T-helper 2 cell treated with Interferon-gamma antibody and Interleukin-4, amounts not matched to agents 5 μg/mL and 100 μg/mL, for 36 hours (primary cell): ENCODE data around the gene TYW1.
"Not testable (repeated sequence)": the region's sequence is repeated elsewhere in the genome, so short reads cannot be mapped to it uniquely, and the experiment has no call there.

ENCODE experiments used
- DNase-seq: peaks from one replicate; pipeline ENCODE4 v3.0.0; 2021; ENCODE audit warnings: low spot score
- H3K27ac Mint-ChIP-seq: one replicate; pipeline ENCODE4 v1.8.0; 2021; ENCODE audit warnings: mild to moderate bottlenecking, mixed read lengths
- H3K27me3 Mint-ChIP-seq: one replicate; pipeline ENCODE4 v1.8.0; 2021; ENCODE audit warnings: low read depth, mixed read lengths
- H3K36me3 Mint-ChIP-seq: one replicate; pipeline ENCODE4 v1.8.0; 2021; ENCODE audit warnings: low read depth, mixed read lengths
- H3K4me1 Mint-ChIP-seq: one replicate; pipeline ENCODE4 v1.8.0; 2021; ENCODE audit warnings: low read depth, mixed read lengths
- H3K4me3 Mint-ChIP-seq: one replicate; pipeline ENCODE4 v1.8.0; 2022; ENCODE audit warnings: mild to moderate bottlenecking, moderate library complexity, mixed read lengths
- H3K9me3 Mint-ChIP-seq: one replicate; pipeline ENCODE4 v1.8.0; 2021; ENCODE audit warnings: mixed read lengths

TYW1 gene

DNA sequence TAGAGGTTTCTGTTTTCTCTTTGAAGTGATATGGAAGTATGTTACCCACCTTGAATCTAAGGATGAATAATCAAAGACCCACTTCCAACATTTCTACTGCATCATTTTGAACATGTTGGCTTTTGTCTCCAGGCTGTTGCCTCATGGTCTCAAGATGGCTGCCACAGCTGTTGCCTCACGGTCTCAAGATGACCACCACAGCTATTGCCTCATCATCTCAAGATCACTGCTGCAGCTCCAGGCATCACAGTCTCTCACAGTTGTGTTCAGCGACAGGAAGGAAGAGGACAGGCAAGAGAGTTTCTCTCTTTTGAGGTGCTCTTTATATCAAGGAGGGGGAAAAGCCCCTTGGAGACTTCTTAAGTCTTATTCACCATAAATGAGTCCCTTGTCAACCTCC is 267.4 kb downstream of the TYW1 start:
- not testable (repeated sequence) for H3K9me3 Mint-ChIP-seq

DNA sequence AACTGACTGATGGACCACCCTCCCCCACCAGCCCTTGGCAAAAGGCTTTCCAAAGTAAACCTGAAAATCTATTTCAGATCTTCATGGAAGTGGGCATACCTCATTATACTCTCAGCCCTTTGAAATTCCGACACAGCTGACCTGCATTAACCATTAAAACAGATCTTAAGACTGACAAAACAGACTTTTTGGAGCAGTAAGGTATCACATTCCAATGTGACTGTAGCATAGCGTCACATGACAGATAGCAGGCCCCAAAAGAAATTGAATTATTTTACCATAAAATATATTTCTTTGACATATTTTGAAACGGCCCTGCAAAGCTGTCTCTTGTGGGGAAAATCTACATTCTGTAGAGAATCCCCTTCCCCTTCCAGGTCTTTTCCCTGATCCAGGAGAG is 269.4 kb downstream of the TYW1 start:
- not testable (repeated sequence) for H3K4me3 Mint-ChIP-seq, DNase-seq, H3K27ac Mint-ChIP-seq, H3K36me3 Mint-ChIP-seq, H3K4me1 Mint-ChIP-seq, H3K27me3 Mint-ChIP-seq, H3K9me3 Mint-ChIP-seq

More for the DNA sequence above, 267.4 kb downstream of the TYW1 start:
- not testable (repeated sequence) for H3K4me1 Mint-ChIP-seq, H3K27me3 Mint-ChIP-seq, H3K36me3 Mint-ChIP-seq, DNase-seq, H3K27ac Mint-ChIP-seq, H3K4me3 Mint-ChIP-seq

DNA sequence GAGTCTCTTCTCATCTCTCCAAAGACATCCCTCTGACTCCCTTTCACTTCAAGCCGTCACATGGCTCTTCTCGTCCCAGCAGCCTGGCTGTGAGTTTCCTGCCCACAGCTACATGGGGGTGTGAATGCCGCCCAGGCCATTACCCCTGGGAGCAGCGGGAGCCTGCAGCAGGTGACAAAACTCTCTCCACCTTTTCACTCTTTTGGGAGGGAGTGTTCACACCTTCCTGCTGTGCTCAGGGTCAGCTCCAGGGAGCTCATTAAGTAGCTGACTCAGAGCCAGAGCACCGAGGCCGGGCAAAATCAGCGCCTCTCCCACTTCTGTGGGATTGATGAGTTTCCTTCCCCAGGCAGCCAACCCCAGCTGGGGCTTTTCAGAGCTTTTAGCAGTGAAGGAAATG is 271.3 kb downstream of the TYW1 start:
- no peaks in the 10 kb centered on the region for H3K36me3 Mint-ChIP-seq
- no peak overlapping the region for H3K4me3 Mint-ChIP-seq
- H3K4me1 Mint-ChIP-seq = no peaks in the 10 kb centered on the region
- no peak overlapping the region for H3K27ac Mint-ChIP-seq
- H3K9me3 Mint-ChIP-seq = no peaks in the 10 kb centered on the region
- DNase-seq = no peak
- H3K27me3 Mint-ChIP-seq = no peaks in the 10 kb centered on the region

- H3K27ac Mint-ChIP-seq, H3K4me1 Mint-ChIP-seq, H3K4me3 Mint-ChIP-seq, DNase-seq, H3K9me3 Mint-ChIP-seq, H3K27me3 Mint-ChIP-seq, H3K36me3 Mint-ChIP-seq: not testable (repeated sequence)
Observed at GRCh38 chr7:67269916-67270315, 273.3 kb downstream of the TYW1 start.
